Measurements from ENCODE around the gene LRRC36.

The LRRC36 gene

DNA sequence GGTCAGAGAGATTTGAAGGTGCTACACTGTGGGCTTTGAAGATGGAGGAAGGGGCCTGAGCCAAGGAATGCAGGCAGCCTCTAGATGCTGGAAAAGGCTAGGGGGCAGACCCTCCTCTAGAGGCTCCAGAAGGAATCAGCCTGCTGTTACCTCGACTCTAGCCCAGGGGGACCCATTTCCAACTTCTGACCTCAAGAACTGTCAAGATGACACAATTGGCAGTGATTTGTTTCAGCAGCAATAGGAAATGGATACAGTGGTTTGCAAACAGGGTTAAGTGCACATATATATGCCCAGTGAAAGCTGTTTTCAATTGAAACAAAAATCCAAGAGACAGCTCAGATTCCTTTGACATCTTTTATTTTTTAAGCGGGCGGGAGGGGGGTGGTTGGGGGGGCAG, 93.3 kb downstream of the LRRC36 start:
- H3K9me3 ChIP-seq (ENCODE audit: severe bottlenecking), result no peaks in the 10 kb centered on the region
- no peaks in the 10 kb centered on the region for H3K27me3 ChIP-seq (ENCODE audit: insufficient read depth, poor library complexity, severe bottlenecking)
- no peak for ATAC-seq (ENCODE audit: low read depth)

GRCh38 chr16:67421030-67421429, 94.4 kb downstream of the LRRC36 start:
- no peak overlapping the region for H3K4me3 ChIP-seq (ENCODE audit: severe bottlenecking)
- H3K27ac ChIP-seq (ENCODE audit: poor library complexity, severe bottlenecking), result no peak overlapping the region

More for the DNA sequence above, 93.3 kb downstream of the LRRC36 start:
- DNase-seq (ENCODE audit: low spot score), result no peak
- TF ChIP-seq CTCF (IDR thresholded peaks at IDR 0.05; ENCODE audit: poor library complexity, severe bottlenecking), result no peak
- Histone ChIP-seq H3K36me3 (ENCODE audit: low read depth) (no peaks in the 10 kb centered on the region), H3K4me1 (ENCODE audit: insufficient read depth, poor library complexity, severe bottlenecking) (no peaks in the 10 kb centered on the region), H3K27ac (ENCODE audit: poor library complexity, severe bottlenecking) (no peak overlapping the region), H3K4me3 (ENCODE audit: severe bottlenecking) (no peak overlapping the region)

DNA sequence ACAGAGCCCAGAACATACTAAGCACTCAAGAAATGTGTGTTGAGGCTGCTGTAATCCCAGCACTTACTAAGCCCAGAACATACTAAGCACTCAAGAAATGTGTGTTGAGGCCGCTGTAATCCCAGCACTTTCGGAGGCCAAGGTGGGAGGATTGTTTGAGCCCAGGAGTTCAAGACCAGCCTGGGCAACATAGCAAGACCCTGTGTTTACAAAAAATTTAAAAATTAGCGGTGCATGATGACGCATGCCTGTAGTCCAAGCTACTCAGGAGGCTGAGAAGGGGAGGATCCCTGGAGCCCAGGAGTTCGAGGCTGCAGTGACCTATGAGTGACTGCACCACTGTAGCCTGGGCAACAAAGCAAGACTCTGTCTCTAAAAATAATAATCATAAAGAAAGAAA, 96.4 kb downstream of the LRRC36 start:
- ATAC-seq (ENCODE audit: low read depth) (no peak), DNase-seq (ENCODE audit: low spot score) (no peak)
- H3K4me3 ChIP-seq (ENCODE audit: severe bottlenecking), result no peak overlapping the region
- H3K27me3 ChIP-seq (ENCODE audit: insufficient read depth, poor library complexity, severe bottlenecking), result no peaks in the 10 kb centered on the region
- TF ChIP-seq CTCF (IDR thresholded peaks at IDR 0.05; ENCODE audit: poor library complexity, severe bottlenecking), result no peak
- H3K36me3 ChIP-seq (ENCODE audit: low read depth), result no peaks in the 10 kb centered on the region
- H3K9me3 ChIP-seq (ENCODE audit: severe bottlenecking), result no peaks in the 10 kb centered on the region
- H3K4me1 ChIP-seq (ENCODE audit: insufficient read depth, poor library complexity, severe bottlenecking), result no peaks in the 10 kb centered on the region
- no peak overlapping the region for H3K27ac ChIP-seq (ENCODE audit: poor library complexity, severe bottlenecking)

More at GRCh38 chr16:67421030-67421429, 94.4 kb downstream of the LRRC36 start:
- ATAC-seq (ENCODE audit: low read depth), result no peak
- no peaks in the 10 kb centered on the region for H3K4me1 ChIP-seq (ENCODE audit: insufficient read depth, poor library complexity, severe bottlenecking)
- no peaks in the 10 kb centered on the region for H3K36me3 ChIP-seq (ENCODE audit: low read depth)
- no peaks in the 10 kb centered on the region for H3K27me3 ChIP-seq (ENCODE audit: insufficient read depth, poor library complexity, severe bottlenecking)
- H3K9me3 ChIP-seq (ENCODE audit: severe bottlenecking), result no peaks in the 10 kb centered on the region
- TF ChIP-seq CTCF (IDR thresholded peaks at IDR 0.05; ENCODE audit: poor library complexity, severe bottlenecking), result no peak
- no peak for DNase-seq (ENCODE audit: low spot score)

GRCh38 chr16:67423611-67424260, 97.1 kb downstream of the LRRC36 start:
- no peak for TF ChIP-seq CTCF (IDR thresholded peaks at IDR 0.05; ENCODE audit: poor library complexity, severe bottlenecking)
- Histone ChIP-seq H3K4me3 (ENCODE audit: severe bottlenecking) (no peak overlapping the region), H3K4me1 (ENCODE audit: insufficient read depth, poor library complexity, severe bottlenecking) (no peaks in the 10 kb centered on the region), H3K27ac (ENCODE audit: poor library complexity, severe bottlenecking) (no peak overlapping the region), H3K36me3 (ENCODE audit: low read depth) (no peaks in the 10 kb centered on the region), H3K9me3 (ENCODE audit: severe bottlenecking) (no peaks in the 10 kb centered on the region), H3K27me3 (ENCODE audit: insufficient read depth, poor library complexity, severe bottlenecking) (no peaks in the 10 kb centered on the region)
- DNase-seq (ENCODE audit: low spot score), result no peak
- ATAC-seq (ENCODE audit: low read depth), result no peak

DNA sequence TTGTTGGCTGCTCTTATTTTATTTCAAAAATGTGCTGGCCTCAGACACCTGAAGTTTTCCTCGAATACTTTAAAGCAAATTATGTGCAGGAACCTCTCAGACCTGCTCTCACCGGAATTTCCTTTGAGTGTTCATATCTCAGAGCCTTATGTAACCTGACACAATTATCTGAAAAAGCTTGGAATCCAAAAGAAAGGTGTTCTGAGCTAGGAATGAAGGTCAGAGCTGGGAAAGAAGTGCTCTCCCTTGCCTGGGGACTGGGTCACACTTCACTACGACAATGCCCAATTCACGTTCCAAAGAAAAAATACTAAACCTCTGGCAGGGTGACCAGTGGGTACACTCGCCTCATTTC, 97.6 kb downstream of the LRRC36 start:
- Histone ChIP-seq H3K27me3 (ENCODE audit: insufficient read depth, poor library complexity, severe bottlenecking) (no peaks in the 10 kb centered on the region), H3K27ac (ENCODE audit: poor library complexity, severe bottlenecking) (no peak overlapping the region), H3K9me3 (ENCODE audit: severe bottlenecking) (no peaks in the 10 kb centered on the region), H3K36me3 (ENCODE audit: low read depth) (no peaks in the 10 kb centered on the region), H3K4me3 (ENCODE audit: severe bottlenecking) (no peak overlapping the region), H3K4me1 (ENCODE audit: insufficient read depth, poor library complexity, severe bottlenecking) (no peaks in the 10 kb centered on the region)
- DNase-seq (ENCODE audit: low spot score), result no peak
- ATAC-seq (ENCODE audit: low read depth), result no peak
- no peak for TF ChIP-seq CTCF (IDR thresholded peaks at IDR 0.05; ENCODE audit: poor library complexity, severe bottlenecking)

Data from RWPE2 (cell line).